ENCODE results near the gene IP6K3. TPM values are rescaled to one million over a fixed set of nuclear protein-coding genes. Genes with fewer than 3 reads are reported as not detected.

Gene IP6K3
- total RNA-seq, 1 experiment from 2014 or later: 1.7 TPM

- DNase-seq (ENCODE audit: unreplicated experiment): no peak
- no peak for TF ChIP-seq CTCF (IDR thresholded peaks at IDR 0.05; ENCODE audit: unreplicated experiment)
- no peak overlapping the region for H3K27ac Mint-ChIP-seq (ENCODE audit: low read depth, unreplicated experiment)
- peaks cover 25% of the 10 kb centered on the region for H3K27me3 Mint-ChIP-seq (ENCODE audit: insufficient read depth, unreplicated experiment)
- no peak overlapping the region for H3K4me3 Mint-ChIP-seq (ENCODE audit: unreplicated experiment)
- no peaks in the 10 kb centered on the region for H3K9me3 Mint-ChIP-seq (ENCODE audit: unreplicated experiment)
- ChIA-PET POLR2A (interaction anchor here (0.7 to 1.5 kb wide), 2 partner anchors 13 to 15 kb away, joined by 3 read pairs; partner anchors contain the start of gene UQCC2), CTCF (interaction anchor here (0.8 to 1.5 kb wide), 5 partner anchors 14 to 429 kb away, joined by 3 to 7 read pairs (median 5); partner anchors contain the start of gene UQCC2)
- peaks cover 4% of the 10 kb centered on the region for H3K36me3 Mint-ChIP-seq (ENCODE audit: insufficient read depth, unreplicated experiment)
- no peaks in the 10 kb centered on the region for H3K4me1 Mint-ChIP-seq (ENCODE audit: insufficient read depth, unreplicated experiment)
- intact Hi-C loops (cut with micrococcal nuclease): no loop called here
- no TSS peak for BruUV-seq (replicated peaks)
Measured at GRCh38 chr6:33725891-33726673, 20.6 kb downstream of the IP6K3 start.

GRCh38 chr6:33725222-33725621 lies 21.5 kb downstream of the IP6K3 start:
- H3K4me1 Mint-ChIP-seq (ENCODE audit: insufficient read depth, unreplicated experiment): no peaks in the 10 kb centered on the region
- H3K9me3 Mint-ChIP-seq (ENCODE audit: unreplicated experiment): no peaks in the 10 kb centered on the region
- BruUV-seq (replicated peaks): no TSS peak
- H3K36me3 Mint-ChIP-seq (ENCODE audit: insufficient read depth, unreplicated experiment): peaks cover 2% of the 10 kb centered on the region
- no peak overlapping the region for H3K4me3 Mint-ChIP-seq (ENCODE audit: unreplicated experiment)
- POLR2A ChIA-PET: interaction anchor here (0.7 to 1.5 kb wide), 2 partner anchors 12 to 14 kb away, joined by 3 read pairs; partner anchors contain the start of gene UQCC2
- peaks cover 25% of the 10 kb centered on the region for H3K27me3 Mint-ChIP-seq (ENCODE audit: insufficient read depth, unreplicated experiment)
- no peak for DNase-seq (ENCODE audit: unreplicated experiment)
- no peak for TF ChIP-seq CTCF (IDR thresholded peaks at IDR 0.05; ENCODE audit: unreplicated experiment)
- CTCF ChIA-PET: interaction anchor here (0.7 to 1.4 kb wide), 6 partner anchors 13 to 430 kb away, joined by 3 to 6 read pairs (median 4); partner anchors contain the start of genes ITPR3 and UQCC2
- H3K27ac Mint-ChIP-seq (ENCODE audit: low read depth, unreplicated experiment): no peak overlapping the region
- intact Hi-C loops (cut with micrococcal nuclease): no loop called here

- ChIA-PET POLR2A (interaction anchor here (0.8 kb wide), 1 partner anchor 20 kb away, joined by 5 read pairs; no protein-coding TSS in a partner anchor), CTCF (interaction anchor here (0.7 to 1.4 kb wide), 6 partner anchors 14 to 431 kb away, joined by 3 to 6 read pairs (median 4); partner anchors contain the start of gene ITPR3)
- no TSS peak for BruUV-seq (replicated peaks)
- no peak for DNase-seq (ENCODE audit: unreplicated experiment)
- H3K27ac Mint-ChIP-seq (ENCODE audit: low read depth, unreplicated experiment): no peak overlapping the region
- no peak overlapping the region for H3K4me3 Mint-ChIP-seq (ENCODE audit: unreplicated experiment)
- H3K36me3 Mint-ChIP-seq (ENCODE audit: insufficient read depth, unreplicated experiment): no peaks in the 10 kb centered on the region
- H3K9me3 Mint-ChIP-seq (ENCODE audit: unreplicated experiment): no peaks in the 10 kb centered on the region
- no peaks in the 10 kb centered on the region for H3K4me1 Mint-ChIP-seq (ENCODE audit: insufficient read depth, unreplicated experiment)
- no peak for TF ChIP-seq CTCF (IDR thresholded peaks at IDR 0.05; ENCODE audit: unreplicated experiment)
- intact Hi-C loops (cut with micrococcal nuclease): no loop called here
- peaks cover 25% of the 10 kb centered on the region for H3K27me3 Mint-ChIP-seq (ENCODE audit: insufficient read depth, unreplicated experiment)
Measured at GRCh38 chr6:33724102-33725023, 22.3 kb downstream of the IP6K3 start.

All from MCF 10A (cell line).